Thoracic aorta (tissue), 2 donors: Measurements from ENCODE around the gene CHMP1B. TPM values are rescaled to one million over a fixed set of nuclear protein-coding genes. Genes with fewer than 3 reads are reported as not detected.

Experiments used
- ATAC-seq: fragments of 150-250 bp; one replicate; pipeline ENCODE4 v1.8.0; 2017; ENCODE audit warnings: low read depth; ENCODE audit not compliant: insufficient number of reproducible peaks, low FRiP score
- DNase-seq: peaks from one replicate; pipeline ENCODE4 v3.0.0-alpha.2; 2020; ENCODE audit warnings: low spot score
- H3K27ac ChIP-seq, 2 donors: fragments of 200-600 bp; sonication (generic); 1 replicate in 1 of 2; 2 replicates in 1 of 2; pipeline ENCODE4 v1.5.1; 2016; ENCODE audit warnings: mild to moderate bottlenecking in 2 of 2, moderate library complexity in 2 of 2
- H3K27me3 ChIP-seq: fragments of 200-600 bp; sonication (generic); replicated peaks from 2 replicates; pipeline ENCODE4 v1.6.0; 2016; ENCODE audit warnings: mild to moderate bottlenecking; ENCODE audit not compliant: insufficient read depth
- H3K36me3 ChIP-seq: fragments of 200-600 bp; sonication (generic); one replicate; pipeline ENCODE4 v1.5.1; 2016
- H3K4me1 ChIP-seq, 2 donors: fragments of 200-600 bp; sonication (generic); 1 replicate in 1 of 2; 2 replicates in 1 of 2; pipeline versions ENCODE4 v1.5.1 to v1.6.0; 2016; ENCODE audit warnings: low read depth in 2 of 2, mild to moderate bottlenecking in 1 of 2; ENCODE audit not compliant: control insufficient read depth in 1 of 2
- H3K4me3 ChIP-seq: fragments of 200-600 bp; sonication (generic); 2 replicates; pipeline ENCODE4 v1.5.1; 2016; ENCODE audit warnings: mild to moderate bottlenecking
- H3K9me3 ChIP-seq: fragments of 200-600 bp; sonication (generic); 2 replicates; pipeline ENCODE4 v1.5.1; 2016
- total RNA-seq, 2 donors: library from RNA; depleted of rRNA; stranded (reverse); fragments of >200 nt; gene quantifications; one replicate each; pipeline versions ENCODE4 v1.1.0 to v1.2.3, GENCODE V29; 2016
- TF ChIP-seq, protein P1 (sequence below): fragments of 200-600 bp; sonication (generic); IDR thresholded peaks from one replicate; pipeline ENCODE4 v1.5.1; 2019; ENCODE audit warnings: antibody characterized with exemption

CHMP1B gene
- total RNA-seq, 2 donors from 2014 or later, result 41.8 to 59.8 TPM

DNA sequence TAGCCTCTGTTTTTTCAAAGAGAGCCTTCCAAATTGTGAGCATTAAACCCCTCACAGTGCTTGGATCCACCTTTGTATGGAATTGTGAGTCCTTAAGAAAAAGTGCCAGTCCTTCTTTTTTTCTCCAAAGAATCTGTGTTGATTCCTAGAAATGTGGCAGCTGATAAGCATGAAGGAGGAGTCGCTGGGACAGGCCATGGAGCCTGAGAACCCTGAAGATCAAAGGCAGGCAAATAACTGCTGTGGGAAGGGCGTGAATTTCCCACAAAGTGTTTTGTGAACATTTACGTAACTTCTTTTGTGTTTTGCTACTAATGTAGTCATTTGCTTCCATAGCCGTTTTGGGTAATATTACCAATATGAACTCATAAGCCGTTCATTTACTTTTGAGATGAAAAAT lies 27.7 kb upstream of the CHMP1B start:
- ATAC-seq (no peak), DNase-seq (no peak)
- TF ChIP-seq, protein P1, sequence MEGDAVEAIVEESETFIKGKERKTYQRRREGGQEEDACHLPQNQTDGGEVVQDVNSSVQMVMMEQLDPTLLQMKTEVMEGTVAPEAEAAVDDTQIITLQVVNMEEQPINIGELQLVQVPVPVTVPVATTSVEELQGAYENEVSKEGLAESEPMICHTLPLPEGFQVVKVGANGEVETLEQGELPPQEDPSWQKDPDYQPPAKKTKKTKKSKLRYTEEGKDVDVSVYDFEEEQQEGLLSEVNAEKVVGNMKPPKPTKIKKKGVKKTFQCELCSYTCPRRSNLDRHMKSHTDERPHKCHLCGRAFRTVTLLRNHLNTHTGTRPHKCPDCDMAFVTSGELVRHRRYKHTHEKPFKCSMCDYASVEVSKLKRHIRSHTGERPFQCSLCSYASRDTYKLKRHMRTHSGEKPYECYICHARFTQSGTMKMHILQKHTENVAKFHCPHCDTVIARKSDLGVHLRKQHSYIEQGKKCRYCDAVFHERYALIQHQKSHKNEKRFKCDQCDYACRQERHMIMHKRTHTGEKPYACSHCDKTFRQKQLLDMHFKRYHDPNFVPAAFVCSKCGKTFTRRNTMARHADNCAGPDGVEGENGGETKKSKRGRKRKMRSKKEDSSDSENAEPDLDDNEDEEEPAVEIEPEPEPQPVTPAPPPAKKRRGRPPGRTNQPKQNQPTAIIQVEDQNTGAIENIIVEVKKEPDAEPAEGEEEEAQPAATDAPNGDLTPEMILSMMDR, result no peak
- Histone ChIP-seq H3K27ac (no peak overlapping the region), H3K36me3 (no peaks in the 10 kb centered on the region), H3K4me3 (no peak overlapping the region), H3K9me3 (no peaks in the 10 kb centered on the region), H3K4me1 (no peaks in the 10 kb centered on the region), H3K27me3 (no peaks in the 10 kb centered on the region)

DNA sequence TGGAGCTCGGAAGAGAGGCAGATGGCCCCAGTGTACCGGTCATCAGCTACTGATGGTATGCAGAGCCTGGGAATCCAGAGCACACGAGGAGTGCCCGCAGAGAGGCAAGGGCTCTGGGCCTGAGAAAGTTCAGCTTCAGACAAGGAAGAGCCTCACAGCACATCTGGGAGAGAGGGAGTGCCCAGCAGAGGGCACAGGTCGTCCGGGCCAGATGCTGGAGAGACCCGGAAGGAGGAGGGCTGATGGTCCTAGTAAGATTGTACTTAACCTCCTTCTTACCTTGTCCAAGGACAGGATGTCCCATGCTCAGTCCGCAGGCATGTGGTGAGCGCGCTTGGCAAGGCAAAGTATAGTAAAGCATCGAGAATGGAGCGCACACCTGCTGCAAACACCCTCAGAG lies 24.4 kb upstream of the CHMP1B start:
- H3K4me1 ChIP-seq, result no peaks in the 10 kb centered on the region
- no peak overlapping the region for H3K27ac ChIP-seq
- no peak overlapping the region for H3K4me3 ChIP-seq
- TF ChIP-seq, protein P1, result no peak
- H3K36me3 ChIP-seq, result no peaks in the 10 kb centered on the region
- no peak for ATAC-seq
- no peaks in the 10 kb centered on the region for H3K9me3 ChIP-seq
- DNase-seq, result no peak
- no peaks in the 10 kb centered on the region for H3K27me3 ChIP-seq

DNA sequence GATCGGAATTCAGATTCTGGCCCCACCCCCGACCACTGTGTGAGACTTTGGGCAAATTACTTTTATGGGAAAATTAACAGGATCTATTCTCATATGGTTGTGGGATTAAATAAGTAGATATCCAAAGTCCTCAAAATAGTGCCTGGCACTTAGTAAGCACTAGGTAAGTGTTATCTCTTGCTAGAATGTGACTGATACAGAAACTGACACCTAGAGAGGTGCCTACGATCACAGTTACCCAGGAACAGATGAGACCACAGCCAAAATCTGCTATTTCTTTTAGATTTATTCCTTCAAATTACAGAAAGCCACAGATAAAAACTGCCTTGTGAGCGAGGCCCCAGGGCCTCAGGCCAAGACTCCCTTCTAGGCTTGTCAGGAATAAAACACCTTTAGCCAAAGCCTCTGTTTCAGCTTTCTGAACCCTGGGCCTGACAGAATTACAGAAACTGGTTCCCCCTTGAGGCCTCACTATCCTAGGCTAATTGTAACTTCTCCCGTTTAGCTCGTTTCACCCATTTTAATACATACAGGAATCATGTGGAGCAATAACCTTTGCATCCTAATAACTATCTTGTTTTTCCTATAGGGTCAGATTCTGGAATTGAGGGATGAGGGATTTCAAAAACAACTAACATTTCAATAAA lies 22.3 kb upstream of the CHMP1B start:
- Histone ChIP-seq H3K27ac (no peak overlapping the region), H3K4me1 (no peaks in the 10 kb centered on the region), H3K36me3 (no peaks in the 10 kb centered on the region), H3K4me3 (no peak overlapping the region), H3K9me3 (no peaks in the 10 kb centered on the region), H3K27me3 (no peaks in the 10 kb centered on the region)
- ATAC-seq (no peak), DNase-seq (no peak)
- TF ChIP-seq, protein P1, result no peak

DNA sequence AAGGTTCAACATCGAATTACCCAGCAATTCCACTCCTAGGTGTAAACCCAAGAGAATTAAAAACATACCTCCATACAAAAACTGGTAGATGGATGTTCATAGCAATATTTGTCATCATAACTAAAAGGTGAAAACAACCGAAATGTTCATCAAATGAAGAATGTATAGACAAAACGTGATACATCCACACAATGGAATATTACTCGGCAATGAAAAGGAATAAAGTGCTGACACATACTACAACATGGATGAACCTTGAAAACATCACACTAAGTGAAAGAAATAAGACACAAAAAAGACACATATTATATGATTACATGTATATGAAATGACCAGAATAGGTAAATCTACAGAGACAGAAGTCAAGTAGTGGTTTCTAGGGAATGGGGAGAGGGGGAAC lies 20.6 kb upstream of the CHMP1B start:
- no peaks in the 10 kb centered on the region for H3K27me3 ChIP-seq
- no peaks in the 10 kb centered on the region for H3K36me3 ChIP-seq
- no peak for ATAC-seq
- no peak for DNase-seq
- no peaks in the 10 kb centered on the region for H3K9me3 ChIP-seq
- H3K27ac ChIP-seq, result no peak overlapping the region
- no peak overlapping the region for H3K4me3 ChIP-seq
- TF ChIP-seq, protein P1, result no peak
- H3K4me1 ChIP-seq, result no peaks in the 10 kb centered on the region

DNA sequence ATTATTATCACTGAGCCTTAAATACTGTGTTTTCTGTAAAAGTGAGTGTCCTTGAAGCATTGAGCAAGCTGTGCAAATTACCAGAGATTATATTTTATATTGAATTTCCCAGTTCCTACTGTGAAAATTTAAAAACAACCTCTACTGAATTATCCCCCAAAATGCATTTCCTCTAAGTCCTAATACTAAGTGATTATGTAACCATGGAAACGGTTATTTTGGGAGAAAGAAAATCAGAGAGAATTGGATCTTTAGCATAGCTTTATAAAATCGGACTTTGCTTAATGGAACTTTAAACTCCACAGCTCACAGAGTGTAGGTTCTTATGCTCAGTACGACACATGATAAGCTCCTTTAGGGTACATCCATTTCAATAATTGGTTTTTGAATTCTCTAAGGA lies 19.3 kb upstream of the CHMP1B start:
- TF ChIP-seq, protein P1, result no peak
- Histone ChIP-seq H3K27me3 (no peaks in the 10 kb centered on the region), H3K9me3 (no peaks in the 10 kb centered on the region), H3K36me3 (no peaks in the 10 kb centered on the region), H3K27ac (no peak overlapping the region), H3K4me1 (no peaks in the 10 kb centered on the region), H3K4me3 (no peak overlapping the region)
- no peak for DNase-seq
- ATAC-seq, result no peak
